PC-9 (cell line): Measurements from ENCODE around the gene MAPK12. TPM values are rescaled to one million over a fixed set of nuclear protein-coding genes. Genes with fewer than 3 reads are reported as not detected.

ENCODE experiments used
- BruUV-seq: library from RNA; stranded (reverse); fragments of 400-500 nt; replicated peaks from 2 replicates; lab custom pipeline; 2021; lab: Mats Ljungman, UMichigan
- CTCF ChIA-PET: fragments of 300-600 bp; sonication (Branson Sonifier 250); formaldehyde crosslinking; loops from one replicate; lab custom pipeline; 2022; ENCODE audit warnings: antibody characterized with exemption; lab: Charles Lee
- POLR2A ChIA-PET: fragments of 300-600 bp; sonication (Branson Sonifier 250); formaldehyde crosslinking; loops from one replicate; lab custom pipeline; 2022; ENCODE audit warnings: antibody characterized with exemption; ENCODE audit not compliant: unreplicated experiment; lab: Charles Lee
- DNase-seq, 2 experiments: peaks; one replicate each; pipeline versions ENCODE4 v3.0.0 to v3.0.0-alpha.2; 2015 to 2022; ENCODE audit warnings: mixed read lengths in 1 of 2
- H2AFZ ChIP-seq: fragments of 200-600 bp; sonication (generic); 2 replicates; pipeline ENCODE4 v1.8.1; 2017; ENCODE audit warnings: antibody characterized with exemption
- H3F3A ChIP-seq: fragments of 200-600 bp; sonication (generic); 2 replicates; pipeline ENCODE4 v1.8.1; 2017; ENCODE audit warnings: antibody characterized with exemption, mild to moderate bottlenecking, low read depth; ENCODE audit not compliant: insufficient read depth
- H3K27ac ChIP-seq: fragments of 200-600 bp; sonication (generic); 2 replicates; pipeline ENCODE4 v1.6.1; 2016; ENCODE audit warnings: mixed run types
- H3K27me3 ChIP-seq: fragments of 200-600 bp; sonication (generic); 2 replicates; pipeline ENCODE4 v1.6.1; 2016; ENCODE audit warnings: low read depth, mixed run types; ENCODE audit not compliant: insufficient read depth
- H3K36me3 ChIP-seq: fragments of 200-600 bp; sonication (generic); 2 replicates; pipeline ENCODE4 v1.6.1; 2016; ENCODE audit warnings: low read depth, mixed run types
- H3K4me1 ChIP-seq: fragments of 200-600 bp; sonication (generic); replicated peaks from 2 replicates; pipeline ENCODE4 v1.6.1; 2016; ENCODE audit warnings: mixed run types; ENCODE audit not compliant: insufficient read depth
- H3K4me2 ChIP-seq: fragments of 200-600 bp; sonication (generic); 2 replicates; pipeline ENCODE4 v1.6.1; 2017; ENCODE audit warnings: mixed run types
- H3K4me3 ChIP-seq: fragments of 200-600 bp; sonication (generic); 2 replicates; pipeline ENCODE4 v1.6.1; 2016; ENCODE audit warnings: mixed run types
- H3K79me2 ChIP-seq: fragments of 200-600 bp; sonication (generic); 2 replicates; pipeline ENCODE4 v1.6.1; 2017; ENCODE audit warnings: low read depth, mixed run types
- H3K9me2 ChIP-seq: fragments of 200-600 bp; sonication (generic); 2 replicates; pipeline ENCODE4 v1.8.1; 2017; ENCODE audit warnings: mild to moderate bottlenecking; ENCODE audit not compliant: insufficient read depth
- H3K9me3 ChIP-seq: fragments of 200-600 bp; sonication (generic); 2 replicates; pipeline ENCODE4 v1.8.1; 2016; ENCODE audit warnings: low read depth; ENCODE audit not compliant: insufficient read depth
- H4K20me1 ChIP-seq: fragments of 200-600 bp; sonication (generic); 2 replicates; pipeline ENCODE4 v1.8.1; 2017; ENCODE audit not compliant: insufficient read depth
- EZH2 ChIP-seq: fragments of 200-600 bp; sonication (generic); IDR thresholded peaks from 2 replicates; pipeline ENCODE4 v1.8.0; 2017; ENCODE audit warnings: antibody characterized with exemption, low read depth
- intact Hi-C: fragments of 100-400 bp; cut with micrococcal nuclease; formaldehyde crosslinking; loops from one replicate; pipeline ENCODE4 v1.10.0; 2022; ENCODE audit not compliant: unreplicated experiment
- total RNA-seq: library from RNA; stranded (reverse); gene quantifications from 2 replicates; pipeline ENCODE4 v1.2.3, GENCODE V29; 2021
- TF ChIP-seq, protein P1 (sequence below): fragments of 200-600 bp; sonication (generic); conservative IDR thresholded peaks from 2 replicates; pipeline ENCODE4 v1.6.1; 2017; ENCODE audit warnings: mixed run types, antibody characterized with exemption, mild to moderate bottlenecking, moderate library complexity

MAPK12 gene
- total RNA-seq, 1 experiment from 2014 or later: 48.5 TPM

DNA sequence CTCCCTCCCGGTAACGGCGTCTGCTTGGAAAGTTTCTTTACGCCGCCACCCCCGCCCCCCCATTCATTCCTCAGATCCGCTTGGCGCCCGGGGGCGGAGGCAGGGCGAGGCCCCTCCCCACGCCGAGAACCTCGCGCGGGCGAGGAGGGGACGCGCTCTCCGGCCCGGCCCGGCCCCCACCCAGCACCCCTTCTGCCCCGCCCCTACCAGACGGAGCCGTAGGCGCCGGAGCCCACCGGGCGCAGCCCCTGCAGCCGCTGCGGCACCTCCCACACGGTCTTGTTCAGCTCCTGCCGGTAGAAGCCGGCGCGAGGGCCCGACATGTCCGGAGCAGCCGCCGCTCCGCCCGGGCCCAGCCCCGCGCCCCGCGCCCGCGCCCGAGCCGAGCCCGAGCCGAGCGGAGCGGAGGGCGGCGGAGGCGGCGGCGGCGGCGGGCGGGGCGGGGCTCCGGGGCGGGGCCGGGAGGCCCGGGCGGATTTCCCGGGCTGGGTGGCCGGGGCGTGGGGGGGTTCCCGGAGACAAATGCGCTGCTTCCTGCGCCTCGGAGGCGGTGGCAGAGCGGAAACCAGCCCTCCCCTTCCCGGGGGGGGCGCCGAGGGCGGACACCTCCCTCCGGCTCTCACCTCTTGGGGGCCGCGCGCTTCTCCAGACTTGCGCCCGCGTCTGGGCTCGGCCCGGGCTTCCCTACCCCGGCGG, 8.6 kb upstream of the MAPK12 start, which contains the start of gene MAPK11:
Gene MAPK11, minus strand, starts transcription at position 411 of the 696 bp plus-strand sequence. Its CDS starts 88 bp downstream, at position 323.
- Histone ChIP-seq H3K79me2 (no peaks in the 10 kb centered on the region), H2AFZ (peak within 1 kb of the TSS; percentile 80), H3K4me1 (peaks cover 46% of the 10 kb centered on the region), H3K4me2 (peak within 1 kb of the TSS; percentile 100), H3K27me3 (no peaks in the 10 kb centered on the region), H3K36me3 (peaks cover 4% of the 10 kb centered on the region), H3K4me3 (peak within 1 kb of the TSS; percentile 82), H3K9me3 (no peaks in the 10 kb centered on the region), H3K27ac (no peak within 1 kb of the TSS), H3K9me2 (no peaks in the 10 kb centered on the region), H4K20me1 (peaks cover 17% of the 10 kb centered on the region), H3F3A (peaks cover 52% of the 10 kb centered on the region)
- peak in 1 of 2 experiments; percentile 48 for DNase-seq
- BruUV-seq: no TSS peak
- ChIA-PET CTCF (interaction anchor here (0.7 kb wide), 1 partner anchor 267 kb away, joined by 10 read pairs; no protein-coding TSS in a partner anchor), POLR2A (interaction anchor here (0.6 kb wide), 1 partner anchor 34 kb away, joined by 3 read pairs; no protein-coding TSS in a partner anchor)
- intact Hi-C loops: loop anchor here (5.0 kb wide), 2 partner anchors 37 to 72 kb away; partner anchors contain the start of genes PLXNB2 and PPP6R2
- TF ChIP-seq, protein P1, sequence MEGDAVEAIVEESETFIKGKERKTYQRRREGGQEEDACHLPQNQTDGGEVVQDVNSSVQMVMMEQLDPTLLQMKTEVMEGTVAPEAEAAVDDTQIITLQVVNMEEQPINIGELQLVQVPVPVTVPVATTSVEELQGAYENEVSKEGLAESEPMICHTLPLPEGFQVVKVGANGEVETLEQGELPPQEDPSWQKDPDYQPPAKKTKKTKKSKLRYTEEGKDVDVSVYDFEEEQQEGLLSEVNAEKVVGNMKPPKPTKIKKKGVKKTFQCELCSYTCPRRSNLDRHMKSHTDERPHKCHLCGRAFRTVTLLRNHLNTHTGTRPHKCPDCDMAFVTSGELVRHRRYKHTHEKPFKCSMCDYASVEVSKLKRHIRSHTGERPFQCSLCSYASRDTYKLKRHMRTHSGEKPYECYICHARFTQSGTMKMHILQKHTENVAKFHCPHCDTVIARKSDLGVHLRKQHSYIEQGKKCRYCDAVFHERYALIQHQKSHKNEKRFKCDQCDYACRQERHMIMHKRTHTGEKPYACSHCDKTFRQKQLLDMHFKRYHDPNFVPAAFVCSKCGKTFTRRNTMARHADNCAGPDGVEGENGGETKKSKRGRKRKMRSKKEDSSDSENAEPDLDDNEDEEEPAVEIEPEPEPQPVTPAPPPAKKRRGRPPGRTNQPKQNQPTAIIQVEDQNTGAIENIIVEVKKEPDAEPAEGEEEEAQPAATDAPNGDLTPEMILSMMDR: no peak
- TF ChIP-seq EZH2: no peak

GRCh38 chr22:50269573-50269969, 8.1 kb upstream of the MAPK12 start:
- Histone ChIP-seq H3K36me3 (no peaks in the 10 kb centered on the region), H3K4me2 (peak overlapping the region; percentile 100), H3K4me1 (peaks cover 43% of the 10 kb centered on the region), H3K9me3 (no peaks in the 10 kb centered on the region), H2AFZ (peak overlapping the region; percentile 52; the same call in 1 of the 2 replicates), H3F3A (peaks cover 49% of the 10 kb centered on the region), H3K27ac (no peak overlapping the region), H3K79me2 (no peaks in the 10 kb centered on the region), H3K9me2 (no peaks in the 10 kb centered on the region), H3K4me3 (peak overlapping the region; percentile 82), H4K20me1 (peaks cover 14% of the 10 kb centered on the region), H3K27me3 (no peaks in the 10 kb centered on the region)
- BruUV-seq: no TSS peak
- intact Hi-C loops: no loop called here
- TF ChIP-seq EZH2: no peak
- TF ChIP-seq, protein P1: no peak
- ChIA-PET CTCF (no interaction called here), POLR2A (no interaction called here)
- no peak for DNase-seq

- Histone ChIP-seq H3F3A (peaks cover 42% of the 10 kb centered on the region), H3K4me1 (peaks cover 39% of the 10 kb centered on the region), H3K79me2 (no peaks in the 10 kb centered on the region), H4K20me1 (peaks cover 8% of the 10 kb centered on the region; the same call in 1 of the 2 replicates), H3K27me3 (no peaks in the 10 kb centered on the region), H2AFZ (no peak overlapping the region), H3K36me3 (no peaks in the 10 kb centered on the region), H3K4me2 (peak overlapping the region; percentile 100), H3K27ac (no peak overlapping the region), H3K4me3 (no peak overlapping the region), H3K9me3 (no peaks in the 10 kb centered on the region), H3K9me2 (no peaks in the 10 kb centered on the region)
- POLR2A ChIA-PET: no interaction called here
- no peak for DNase-seq
- intact Hi-C loops: no loop called here
- BruUV-seq: no TSS peak
- no peak for TF ChIP-seq EZH2
- TF ChIP-seq, protein P1: no peak
- CTCF ChIA-PET: no interaction called here
These were observed 7.2 kb upstream of the MAPK12 start for GRCh38 chr22:50268655-50269113.
